SK-N-SH (cell line): ENCODE results near the gene TMEM131. TPM values are rescaled to one million over a fixed set of nuclear protein-coding genes. Genes with fewer than 3 reads are reported as not detected.

Source experiments
- CTCF ChIA-PET: fragments of 300-600, 350-600 bp; formaldehyde crosslinking; extraction: SDS; loops from one replicate; lab custom pipeline; 2021; lab: Yijun Ruan, JAX
- POLR2A ChIA-PET: fragments of 350-600 bp; sonication (Branson Sonifier 250); formaldehyde crosslinking; extraction: SDS; loops from one replicate; lab custom pipeline; 2020; ENCODE audit warnings: antibody characterized with exemption, inconsistent platforms; lab: Yijun Ruan, JAX
- DNase-seq: peaks from one replicate; pipeline ENCODE4 v3.0.0; 2012
- H2AFZ ChIP-seq: fragments of 200-600 bp; sonication (generic); 2 replicates; pipeline ENCODE4 v1.8.1; 2016; ENCODE audit warnings: antibody characterized with exemption, mild to moderate bottlenecking, low read depth
- H3F3A ChIP-seq: fragments of 200-600 bp; sonication (generic); replicated peaks from 2 replicates; pipeline ENCODE3; 2016; ENCODE audit warnings: antibody characterized with exemption, mild to moderate bottlenecking; ENCODE audit not compliant: insufficient read depth
- H3K27ac ChIP-seq, 2 experiments: fragments of 200-500 bp in 1 of 2; fragments of 200-600 bp in 1 of 2; sonication (Bioruptor generic) in 1 of 2; sonication (generic), shearing (Covaris generic) in 1 of 2; 2 replicates each; pipeline versions ENCODE4 v1.5.1 to v1.6.1; 2014 to 2016; ENCODE audit warnings: low read depth in 2 of 2, inconsistent platforms in 1 of 2, low read length in 1 of 2, mild to moderate bottlenecking in 1 of 2, mixed read lengths in 1 of 2
- H3K27me3 ChIP-seq: fragments of 200-600 bp; sonication (generic), shearing (Covaris generic); 2 replicates; pipeline ENCODE4 v1.6.1; 2016; ENCODE audit warnings: mixed run types; ENCODE audit not compliant: insufficient read depth
- H3K36me3 ChIP-seq, 2 experiments: fragments of 200-500 bp in 1 of 2; fragments of 200-600 bp in 1 of 2; sonication (Bioruptor generic) in 1 of 2; sonication (generic) in 1 of 2; replicated peaks in 1 of 2; 2 replicates each; pipeline versions ENCODE3 to v1.5.1; 2014 to 2016; ENCODE audit warnings: low read length in 1 of 2, mild to moderate bottlenecking in 1 of 2; ENCODE audit not compliant: insufficient read depth in 2 of 2, control insufficient read depth in 1 of 2
- H3K4me1 ChIP-seq, 2 experiments: fragments of 200-500 bp in 1 of 2; fragments of 200-600 bp in 1 of 2; sonication (Bioruptor generic) in 1 of 2; sonication (generic), shearing (Covaris generic) in 1 of 2; 2 replicates each; pipeline versions ENCODE4 v1.5.1 to v1.6.1; 2014 to 2016; ENCODE audit warnings: low read depth in 1 of 2, low read length in 1 of 2, mixed run types in 1 of 2; ENCODE audit not compliant: insufficient read depth in 2 of 2, control insufficient read depth in 1 of 2
- H3K4me2 ChIP-seq: fragments of 200-600 bp; sonication (generic), shearing (Covaris generic); 2 replicates; pipeline ENCODE4 v1.6.1; 2017; ENCODE audit warnings: mixed run types
- H3K4me3 ChIP-seq, 2 experiments: fragments of 200-500 bp in 1 of 2; fragments of 200-600 bp in 1 of 2; sonication (Bioruptor generic) in 1 of 2; sonication (generic), shearing (Covaris generic) in 1 of 2; 2 replicates each; pipeline versions ENCODE4 v1.5.1 to v1.8.1; 2014 to 2016; ENCODE audit warnings: low read depth in 2 of 2, inconsistent platforms in 1 of 2, low read length in 1 of 2, mild to moderate bottlenecking in 1 of 2, mixed read lengths in 1 of 2, moderate library complexity in 1 of 2
- H3K79me2 ChIP-seq: fragments of 200-600 bp; sonication (generic); 2 replicates; pipeline ENCODE4 v1.8.1; 2017; ENCODE audit warnings: mild to moderate bottlenecking; ENCODE audit not compliant: insufficient read depth
- H3K9ac ChIP-seq: fragments of 200-600 bp; sonication (generic); 2 replicates; pipeline ENCODE4 v1.6.1; 2017; ENCODE audit warnings: mixed run types
- H3K9me2 ChIP-seq: fragments of 200-600 bp; sonication (generic); 2 replicates; pipeline ENCODE4 v1.6.1; 2017; ENCODE audit warnings: mixed run types
- H3K9me3 ChIP-seq: fragments of 200-600 bp; sonication (generic); 2 replicates; pipeline ENCODE4 v1.6.1; 2017; ENCODE audit warnings: mixed run types, mild to moderate bottlenecking, moderate library complexity
- H4K20me1 ChIP-seq: fragments of 200-600 bp; sonication (generic); 2 replicates; pipeline ENCODE4 v1.6.1; 2017; ENCODE audit warnings: mild to moderate bottlenecking, mixed run types; ENCODE audit not compliant: insufficient read depth
- CTCF ChIP-seq: fragments of 200-600 bp; sonication (generic); IDR thresholded peaks from 2 replicates; pipeline ENCODE4 v1.6.1; 2017; ENCODE audit warnings: antibody characterized with exemption, mild to moderate bottlenecking, moderate library complexity
- ELF1 ChIP-seq: IDR thresholded peaks from 2 replicates; pipeline ENCODE4 v1.4.0; 2012
- FOSL2 ChIP-seq: IDR thresholded peaks from 2 replicates; pipeline ENCODE4 v1.4.0; 2012; ENCODE audit warnings: low read depth, mild to moderate bottlenecking, moderate library complexity, borderline replicate concordance
- JUND ChIP-seq: IDR thresholded peaks from 2 replicates; pipeline ENCODE4 v1.4.0; 2012
- NRF1 ChIP-seq: IDR thresholded peaks from 2 replicates; pipeline ENCODE4 v1.6.1; 2012; ENCODE audit warnings: low read depth, mild to moderate bottlenecking, low read length
- POLR2AphosphoS5 ChIP-seq: IDR thresholded peaks from 2 replicates; pipeline ENCODE4 v1.6.1; 2012; ENCODE audit warnings: low read depth, low read length
- RAD21 ChIP-seq: IDR thresholded peaks from 2 replicates; pipeline ENCODE4 v1.6.1; 2012; ENCODE audit warnings: mild to moderate bottlenecking, low read length
- RFX5 ChIP-seq: IDR thresholded peaks from 2 replicates; pipeline ENCODE4 v1.6.1; 2012; ENCODE audit warnings: mild to moderate bottlenecking, improper control_type of control experiment, low read length
- TAF1 ChIP-seq: IDR thresholded peaks from 2 replicates; pipeline ENCODE4 v1.6.1; 2012; ENCODE audit warnings: low read depth, mild to moderate bottlenecking, low read length, moderate library complexity, borderline replicate concordance
- TCF12 ChIP-seq: IDR thresholded peaks from 2 replicates; pipeline ENCODE4 v1.4.0; 2012
- WGBS: methylation state at CpG from one replicate; pipeline ENCODE4 v1.1.6; 2017; ENCODE audit warnings: low lambda C conversion rate; 5-methylcytosine and 5-hydroxymethylcytosine counted together
- polyA plus RNA-seq, 3 experiments: library from polyadenylated mRNA; depleted of rRNA; stranded (reverse); fragments of >200 nt; gene quantifications; 2 replicates each; pipeline ENCODE4 v1.2.3, GENCODE V29; 2012
- TF ChIP-seq, protein P1 (sequence below): IDR thresholded peaks from 2 replicates; pipeline ENCODE4; 2012

The TMEM131 gene
- polyA plus RNA-seq, 1 of the 3 experiments (the other 2 are of a cell fraction): 9.1 TPM

- POLR2A ChIA-PET: no interaction called here
- Histone ChIP-seq H3K27ac (no peak overlapping the region), H3F3A (no peaks in the 10 kb centered on the region), H3K4me3 (no peak overlapping the region), H3K36me3 (no peaks in the 10 kb centered on the region), H3K4me1 (no peaks in the 10 kb centered on the region; a peak in 1 of 4 replicates), H3K4me2 (no peak overlapping the region), H3K9me2 (no peaks in the 10 kb centered on the region), H2AFZ (no peak overlapping the region), H3K9ac (no peak overlapping the region), H3K27me3 (no peaks in the 10 kb centered on the region), H4K20me1 (no peaks in the 10 kb centered on the region), H3K9me3 (no peaks in the 10 kb centered on the region), H3K79me2 (no peaks in the 10 kb centered on the region)
- CTCF ChIA-PET: no interaction called here
- DNase-seq: no peak
- WGBS: 44% methylated on average over 4 of the region's 4 CpGs
- TF ChIP-seq ELF1: no peak
- no peak for TF ChIP-seq JUND
These were observed 259.6 kb downstream of the TMEM131 start for GRCh38 chr2:97736185-97736584.

DNA sequence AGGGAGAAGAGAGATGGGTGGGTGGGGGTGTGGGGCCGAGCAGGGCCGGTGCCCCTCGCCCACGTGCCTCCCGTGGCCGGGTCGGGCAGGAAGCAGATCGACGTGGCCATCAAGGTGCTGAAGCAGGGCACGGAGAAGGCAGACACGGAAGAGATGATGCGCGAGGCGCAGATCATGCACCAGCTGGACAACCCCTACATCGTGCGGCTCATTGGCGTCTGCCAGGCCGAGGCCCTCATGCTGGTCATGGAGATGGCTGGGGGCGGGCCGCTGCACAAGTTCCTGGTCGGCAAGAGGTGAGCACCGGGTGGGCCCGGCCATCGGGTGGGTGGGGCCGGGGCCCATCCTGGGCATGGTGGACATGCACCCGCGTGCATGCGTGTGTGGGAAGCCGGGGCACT is 260.6 kb downstream of the TMEM131 start:
- no peak for TF ChIP-seq CTCF
- no peak for TF ChIP-seq TCF12
- no peak for TF ChIP-seq TAF1
- TF ChIP-seq, protein P1, sequence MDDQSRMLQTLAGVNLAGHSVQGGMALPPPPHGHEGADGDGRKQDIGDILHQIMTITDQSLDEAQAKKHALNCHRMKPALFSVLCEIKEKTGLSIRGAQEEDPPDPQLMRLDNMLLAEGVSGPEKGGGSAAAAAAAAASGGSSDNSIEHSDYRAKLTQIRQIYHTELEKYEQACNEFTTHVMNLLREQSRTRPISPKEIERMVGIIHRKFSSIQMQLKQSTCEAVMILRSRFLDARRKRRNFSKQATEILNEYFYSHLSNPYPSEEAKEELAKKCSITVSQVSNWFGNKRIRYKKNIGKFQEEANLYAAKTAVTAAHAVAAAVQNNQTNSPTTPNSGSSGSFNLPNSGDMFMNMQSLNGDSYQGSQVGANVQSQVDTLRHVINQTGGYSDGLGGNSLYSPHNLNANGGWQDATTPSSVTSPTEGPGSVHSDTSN: no peak
- no peak for TF ChIP-seq NRF1
- no peak for TF ChIP-seq RFX5
- TF ChIP-seq RAD21: no peak
- no peak for TF ChIP-seq ELF1
- no peak for TF ChIP-seq FOSL2
- no peak for TF ChIP-seq POLR2AphosphoS5
- CTCF ChIA-PET: no interaction called here
- no peak overlapping the region for H3K27ac ChIP-seq
- no peaks in the 10 kb centered on the region for H3K36me3 ChIP-seq
- H2AFZ ChIP-seq: no peak overlapping the region
- no peak overlapping the region for H3K4me2 ChIP-seq
- no peaks in the 10 kb centered on the region for H3K9me3 ChIP-seq
- H3K79me2 ChIP-seq: no peaks in the 10 kb centered on the region
- no peaks in the 10 kb centered on the region for H3K4me1 ChIP-seq
- DNase-seq: no peak
- H3K9me2 ChIP-seq: no peaks in the 10 kb centered on the region
- H3F3A ChIP-seq: no peaks in the 10 kb centered on the region
- H3K4me3 ChIP-seq: no peak overlapping the region
- no peaks in the 10 kb centered on the region for H3K27me3 ChIP-seq
- POLR2A ChIA-PET: no interaction called here
- 85% methylated on average over 22 of the region's 29 CpGs for WGBS
- H4K20me1 ChIP-seq: no peaks in the 10 kb centered on the region
- no peak overlapping the region for H3K9ac ChIP-seq
